ENCODE measurements around the gene PDCD4.

PDCD4 gene

DNA sequence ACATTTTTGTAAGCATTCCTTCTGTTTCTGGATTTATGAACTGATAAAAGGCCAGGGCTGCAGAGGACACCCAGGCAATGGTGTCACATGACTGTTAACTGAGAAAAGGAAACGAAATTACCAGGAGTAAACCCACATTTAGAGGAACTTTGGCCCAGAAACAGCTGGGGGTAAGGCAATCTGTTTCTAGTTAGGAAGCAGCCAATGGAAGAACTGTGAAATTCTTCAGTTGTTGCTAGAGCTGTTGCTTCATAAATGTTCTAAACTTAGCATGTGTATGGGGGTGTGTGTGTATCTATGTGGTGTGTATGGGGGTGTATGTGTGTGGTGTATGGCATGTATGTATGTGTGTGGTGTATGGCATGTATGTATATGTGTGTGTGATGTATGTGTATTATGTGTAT, 11.8 kb upstream of the PDCD4 start:
- in situ Hi-C loops (cut with HindIII; ENCODE audit: low sequenced_read_pairs) = no loop called here
- H3K4me3 ChIP-seq (ENCODE audit: low read depth, low read length) = no peak overlapping the region
- peak; percentile 74 for DNase-seq (ENCODE audit: low read depth, low spot score)
- TF ChIP-seq, protein P1, sequence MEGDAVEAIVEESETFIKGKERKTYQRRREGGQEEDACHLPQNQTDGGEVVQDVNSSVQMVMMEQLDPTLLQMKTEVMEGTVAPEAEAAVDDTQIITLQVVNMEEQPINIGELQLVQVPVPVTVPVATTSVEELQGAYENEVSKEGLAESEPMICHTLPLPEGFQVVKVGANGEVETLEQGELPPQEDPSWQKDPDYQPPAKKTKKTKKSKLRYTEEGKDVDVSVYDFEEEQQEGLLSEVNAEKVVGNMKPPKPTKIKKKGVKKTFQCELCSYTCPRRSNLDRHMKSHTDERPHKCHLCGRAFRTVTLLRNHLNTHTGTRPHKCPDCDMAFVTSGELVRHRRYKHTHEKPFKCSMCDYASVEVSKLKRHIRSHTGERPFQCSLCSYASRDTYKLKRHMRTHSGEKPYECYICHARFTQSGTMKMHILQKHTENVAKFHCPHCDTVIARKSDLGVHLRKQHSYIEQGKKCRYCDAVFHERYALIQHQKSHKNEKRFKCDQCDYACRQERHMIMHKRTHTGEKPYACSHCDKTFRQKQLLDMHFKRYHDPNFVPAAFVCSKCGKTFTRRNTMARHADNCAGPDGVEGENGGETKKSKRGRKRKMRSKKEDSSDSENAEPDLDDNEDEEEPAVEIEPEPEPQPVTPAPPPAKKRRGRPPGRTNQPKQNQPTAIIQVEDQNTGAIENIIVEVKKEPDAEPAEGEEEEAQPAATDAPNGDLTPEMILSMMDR (IDR thresholded peaks at IDR 0.05; ENCODE audit: low read depth, low read length) = no peak

DNA sequence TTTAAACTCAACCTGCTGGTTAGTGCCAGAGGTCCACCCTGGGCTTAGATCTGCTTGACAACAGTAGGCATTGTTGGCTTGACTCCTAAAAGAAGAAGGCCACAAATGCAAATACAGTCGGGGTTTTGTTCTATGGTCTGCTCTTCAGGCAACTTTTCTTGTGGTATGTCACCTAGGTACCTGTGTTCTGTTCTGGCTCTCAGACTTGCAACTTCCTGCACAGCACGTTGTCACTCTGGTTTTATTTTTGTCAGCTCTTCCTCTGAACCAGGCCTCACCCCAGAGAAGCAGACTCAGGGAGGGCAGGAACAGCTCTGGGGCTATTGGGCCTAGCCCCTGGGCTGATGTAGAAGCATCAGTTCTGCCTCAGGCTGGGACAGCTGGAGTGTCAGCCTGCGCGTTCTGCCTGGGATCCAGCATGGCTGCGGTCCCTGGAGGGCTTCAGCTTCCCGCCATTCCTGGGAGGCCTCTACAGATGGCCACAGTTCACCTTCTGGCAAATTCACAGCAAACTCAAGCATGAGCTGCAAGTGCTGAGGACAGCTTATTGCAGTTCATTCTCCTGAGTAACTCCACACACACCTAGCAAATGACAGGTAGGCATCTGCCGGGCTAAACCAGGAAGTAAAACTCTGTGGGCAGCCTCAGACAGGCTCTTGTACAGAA, 11.0 kb upstream of the PDCD4 start:
- in situ Hi-C loops (cut with HindIII; ENCODE audit: low sequenced_read_pairs) = no loop called here
- TF ChIP-seq, protein P1 (IDR thresholded peaks at IDR 0.05; ENCODE audit: low read depth, low read length) = no peak
- H3K4me3 ChIP-seq (ENCODE audit: low read depth, low read length) = no peak overlapping the region
- DNase-seq (ENCODE audit: low read depth, low spot score) = no peak

DNA sequence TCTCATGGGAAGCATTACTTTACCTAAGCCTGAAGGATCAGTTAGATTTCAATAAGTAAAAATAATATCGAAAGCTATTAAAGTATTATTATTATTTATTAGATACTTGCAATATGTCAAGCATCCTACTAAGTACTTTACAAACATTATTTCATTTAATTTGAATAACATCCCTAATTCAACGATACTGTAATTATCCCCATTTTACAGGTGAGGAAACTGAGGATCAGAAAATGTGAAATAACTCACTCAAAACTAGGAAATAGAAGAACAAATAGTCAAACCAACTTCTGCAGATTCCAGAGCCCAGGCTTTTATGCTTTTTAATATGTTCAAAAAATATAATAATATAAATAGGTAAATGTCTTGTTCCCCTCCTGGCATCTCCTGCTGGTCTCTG, 10.3 kb upstream of the PDCD4 start:
- no peak for DNase-seq (ENCODE audit: low read depth, low spot score)
- H3K4me3 ChIP-seq (ENCODE audit: low read depth, low read length) = no peak overlapping the region
- TF ChIP-seq, protein P1 (IDR thresholded peaks at IDR 0.05; ENCODE audit: low read depth, low read length) = no peak
- in situ Hi-C loops (cut with HindIII; ENCODE audit: low sequenced_read_pairs) = no loop called here

DNA sequence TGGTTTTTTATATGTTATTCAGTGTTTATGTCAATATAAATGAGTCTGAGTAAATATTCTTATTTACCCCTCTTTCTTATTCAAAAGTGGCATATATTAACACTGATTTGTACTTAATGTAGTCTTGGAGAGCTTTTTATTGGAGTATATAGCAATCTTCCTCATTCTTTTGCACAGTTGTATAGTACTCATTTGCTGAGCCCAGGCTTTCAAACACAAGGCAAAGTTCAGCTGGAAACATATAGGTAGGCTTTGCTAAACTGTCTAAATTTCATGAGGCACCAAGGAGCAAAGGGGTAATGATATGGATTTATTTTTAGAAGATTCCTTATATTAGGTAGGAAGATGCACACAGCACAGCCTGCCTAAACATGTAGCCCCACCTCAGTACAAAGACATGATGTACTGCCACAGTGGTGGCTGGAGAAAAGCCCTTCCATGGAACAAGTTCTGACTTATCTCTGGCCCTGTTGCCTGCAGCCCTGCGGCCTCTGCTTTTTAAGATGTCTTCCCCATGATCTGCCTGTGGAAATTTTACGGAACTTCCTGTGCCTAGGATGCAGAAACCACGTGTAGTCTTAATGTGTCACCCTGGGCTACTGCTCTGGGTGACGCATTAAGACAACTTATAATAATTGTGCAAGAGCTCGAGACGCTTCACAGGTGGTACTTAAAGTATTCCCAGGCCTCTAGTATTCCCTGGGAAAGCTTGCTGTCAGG, 9.6 kb upstream of the PDCD4 start:
- TF ChIP-seq, protein P1 (IDR thresholded peaks at IDR 0.05; ENCODE audit: low read depth, low read length) = no peak
- H3K4me3 ChIP-seq (ENCODE audit: low read depth, low read length) = no peak overlapping the region
- in situ Hi-C loops (cut with HindIII; ENCODE audit: low sequenced_read_pairs) = no loop called here
- DNase-seq (ENCODE audit: low read depth, low spot score) = peak; percentile 8

DNA sequence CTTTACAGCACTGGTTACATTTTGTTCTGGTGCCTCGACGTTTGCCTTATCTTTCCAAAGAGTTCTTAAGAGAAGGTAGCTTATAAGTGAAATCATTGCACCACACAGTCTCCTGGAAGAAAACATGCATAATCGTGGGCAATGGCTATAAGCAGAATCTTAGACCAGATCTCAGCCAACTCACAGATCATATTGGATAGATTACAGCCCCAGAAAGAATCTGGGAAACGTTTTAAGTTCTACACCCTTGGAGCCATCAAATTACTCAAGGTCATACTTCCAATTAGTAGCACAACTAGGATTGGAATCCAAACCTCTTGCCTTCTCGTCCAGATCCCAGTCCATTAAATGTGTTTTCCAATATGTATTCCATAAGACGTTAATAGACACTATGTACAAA, 8.8 kb upstream of the PDCD4 start:
- H3K4me3 ChIP-seq (ENCODE audit: low read depth, low read length) = no peak overlapping the region
- in situ Hi-C loops (cut with HindIII; ENCODE audit: low sequenced_read_pairs) = no loop called here
- TF ChIP-seq, protein P1 (IDR thresholded peaks at IDR 0.05; ENCODE audit: low read depth, low read length) = no peak
- no peak for DNase-seq (ENCODE audit: low read depth, low spot score)

DNA sequence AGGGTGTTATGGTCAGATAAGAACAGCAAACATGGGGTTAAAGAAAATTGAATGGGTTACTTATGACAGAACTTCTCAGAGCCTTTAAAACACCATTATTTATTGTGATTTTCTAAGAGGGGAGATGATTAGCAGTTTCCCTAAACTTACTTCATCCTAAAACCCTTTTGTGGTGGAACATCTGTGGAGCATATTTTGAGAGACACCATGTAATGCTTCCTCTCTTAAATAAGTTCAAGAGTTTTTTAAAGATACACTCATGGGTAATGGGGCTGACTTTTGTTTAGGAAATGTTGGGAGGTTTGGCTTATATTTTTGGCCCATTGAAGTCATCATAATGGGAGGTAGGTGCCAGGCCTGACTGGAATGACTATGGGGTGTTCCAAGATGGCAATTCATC, 8.4 kb upstream of the PDCD4 start:
- TF ChIP-seq, protein P1 (IDR thresholded peaks at IDR 0.05; ENCODE audit: low read depth, low read length) = no peak
- no peak overlapping the region for H3K4me3 ChIP-seq (ENCODE audit: low read depth, low read length)
- DNase-seq (ENCODE audit: low read depth, low spot score) = no peak
- in situ Hi-C loops (cut with HindIII; ENCODE audit: low sequenced_read_pairs) = no loop called here
